Hematopoietic multipotent progenitor cell treated with erythropoietin and hydrocortisone succinate and interleukin-3 and kit ligand, for 15 days (in vitro differentiated cells): Measurements from ENCODE around the gene AGAP1.
"Not testable (repeated sequence)": the region's sequence is repeated elsewhere in the genome, so short reads cannot be mapped to it uniquely, and the experiment has no call there.

Experiments
- DNase-seq: peaks from one replicate; pipeline ENCODE4 v3.0.0-alpha.2; 2015; ENCODE audit warnings: low spot score

The AGAP1 gene

DNA sequence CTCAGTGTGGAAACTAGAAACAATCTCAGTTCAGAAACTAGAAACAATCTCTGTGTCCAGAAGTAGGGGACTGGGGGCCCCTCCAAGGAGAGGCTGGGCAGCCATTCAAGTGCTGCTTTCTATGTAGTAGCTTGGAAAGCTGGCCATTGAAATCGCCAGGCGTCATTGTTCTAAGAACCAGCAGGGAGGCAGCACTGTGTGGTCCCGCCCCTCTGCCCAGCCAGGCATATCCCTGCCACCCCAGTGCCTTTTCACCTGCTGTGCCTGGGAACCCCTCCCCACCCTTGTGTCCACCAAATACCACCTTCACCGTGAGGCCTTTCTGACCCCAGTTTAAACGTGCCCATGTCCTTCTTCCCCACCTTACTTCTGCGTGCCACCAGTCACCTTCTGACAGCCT lies 452.7 kb downstream of the AGAP1 start:
- DNase-seq, result no peak

DNA sequence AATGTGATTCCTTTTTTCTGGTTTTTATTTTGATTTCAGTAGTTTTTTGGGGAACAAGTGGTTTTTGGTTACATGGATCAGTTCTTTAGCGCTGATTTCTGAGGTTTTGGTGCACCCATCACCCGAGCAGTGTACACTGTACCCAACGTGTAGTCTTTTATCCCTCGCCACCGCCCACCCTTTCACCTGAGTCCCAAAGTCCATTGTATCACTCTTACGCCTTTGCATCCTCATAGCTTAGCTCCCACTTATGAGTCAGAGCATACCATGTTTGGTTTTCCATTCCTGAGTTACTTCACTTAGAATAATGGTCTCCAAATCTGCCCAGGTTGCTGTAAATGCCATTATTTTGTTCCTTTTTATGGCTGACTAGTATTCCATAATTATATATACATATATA lies 453.2 kb downstream of the AGAP1 start:
- not testable (repeated sequence) for DNase-seq

DNA sequence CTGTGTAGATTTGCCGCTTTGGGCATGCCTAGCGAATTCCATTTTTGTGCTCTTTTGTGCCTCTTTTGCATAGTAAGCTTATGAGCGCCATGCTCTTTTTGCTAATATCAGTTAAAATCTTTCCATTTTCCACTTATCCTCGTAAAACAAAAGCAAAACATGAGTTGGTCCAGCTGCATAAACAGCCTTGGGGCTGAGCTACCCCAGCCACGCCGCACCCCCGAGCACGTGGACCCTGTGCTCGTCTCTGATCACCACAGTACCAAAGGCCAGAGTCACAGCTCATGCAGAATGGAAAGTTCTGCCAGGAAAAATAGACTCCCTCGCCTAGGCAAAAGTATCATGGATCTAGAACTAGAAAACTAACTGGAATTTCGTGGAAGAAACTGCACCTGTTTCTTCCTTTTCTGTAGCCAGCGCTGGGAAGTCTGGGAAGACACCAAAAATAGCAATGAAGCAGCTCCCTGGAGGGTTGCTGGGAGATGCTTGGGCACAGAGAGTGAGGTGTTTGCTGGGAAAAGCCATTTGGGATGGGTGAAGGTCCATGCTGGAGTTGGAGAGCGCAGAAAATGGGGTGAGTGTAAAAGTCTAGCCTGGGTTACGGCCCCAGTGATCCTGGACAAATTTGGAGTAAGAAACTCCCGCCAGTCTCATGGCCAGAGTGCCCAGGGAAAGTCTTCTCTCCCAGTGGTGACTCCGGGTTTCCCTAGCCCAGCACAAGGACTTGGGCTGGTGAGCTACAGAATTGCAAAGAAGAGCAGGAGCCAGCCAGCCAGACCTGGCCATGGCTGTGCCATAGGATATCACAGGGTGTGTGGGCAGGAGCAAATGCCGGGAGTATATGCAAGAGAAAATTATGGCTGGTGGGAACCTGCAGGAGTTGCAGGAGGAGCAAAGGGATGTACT lies 456.0 kb downstream of the AGAP1 start:
- DNase-seq, result no peak

DNA sequence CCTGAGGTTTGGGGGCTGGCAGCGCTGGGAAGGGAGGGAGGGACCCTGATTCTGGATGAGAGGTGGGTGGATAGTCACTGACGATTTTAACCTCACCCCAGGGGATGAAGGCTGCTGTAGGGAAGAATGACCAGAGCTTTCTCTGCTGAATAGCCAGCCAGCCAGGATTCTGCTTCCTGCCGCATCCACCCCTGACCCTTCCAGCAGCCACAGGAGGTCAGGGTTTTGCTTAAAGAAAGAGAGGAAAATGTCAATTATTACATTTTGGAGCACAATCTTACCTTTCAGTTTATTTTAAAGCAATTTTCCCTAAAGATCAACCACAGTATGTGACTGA lies 456.6 kb downstream of the AGAP1 start:
- no peak for DNase-seq

DNA sequence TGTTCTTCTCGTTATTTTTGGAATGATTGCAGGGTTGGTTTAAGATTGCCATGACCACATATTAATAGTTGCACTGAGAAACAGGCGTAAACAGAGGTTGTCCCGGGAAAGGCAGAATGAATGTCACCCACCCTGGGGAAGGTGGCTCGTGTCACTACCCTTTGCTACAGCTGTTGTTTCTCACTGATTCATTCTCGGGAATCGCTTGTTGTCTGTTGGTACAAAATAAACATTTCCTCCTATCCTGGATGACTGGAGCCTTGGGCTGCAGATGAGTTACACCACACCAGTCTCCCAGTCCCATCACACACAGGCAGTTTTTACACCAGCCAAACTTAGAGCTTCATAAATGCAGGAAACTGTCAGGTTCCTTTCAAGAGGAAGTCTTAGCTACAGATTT lies 457.6 kb downstream of the AGAP1 start:
- no peak for DNase-seq

DNA sequence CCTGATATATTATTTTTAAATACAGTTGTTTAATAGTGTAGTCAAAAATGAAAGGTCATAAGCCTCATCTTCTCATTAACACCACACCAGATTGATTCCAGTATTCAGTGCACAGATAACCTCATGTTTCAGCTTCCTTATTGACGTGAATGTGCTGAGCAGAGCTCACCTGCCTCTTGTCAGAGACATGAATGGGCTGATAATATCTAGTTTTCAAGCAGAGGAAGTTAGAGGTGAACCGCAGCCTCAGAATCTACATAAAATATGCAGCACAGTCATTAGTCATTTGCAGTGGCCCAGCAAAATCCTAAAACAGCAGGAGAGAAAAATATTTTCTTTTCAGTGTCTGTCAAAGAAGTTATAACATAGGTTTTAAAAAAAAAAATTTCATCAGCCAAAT lies 458.1 kb downstream of the AGAP1 start:
- DNase-seq, result no peak

DNA sequence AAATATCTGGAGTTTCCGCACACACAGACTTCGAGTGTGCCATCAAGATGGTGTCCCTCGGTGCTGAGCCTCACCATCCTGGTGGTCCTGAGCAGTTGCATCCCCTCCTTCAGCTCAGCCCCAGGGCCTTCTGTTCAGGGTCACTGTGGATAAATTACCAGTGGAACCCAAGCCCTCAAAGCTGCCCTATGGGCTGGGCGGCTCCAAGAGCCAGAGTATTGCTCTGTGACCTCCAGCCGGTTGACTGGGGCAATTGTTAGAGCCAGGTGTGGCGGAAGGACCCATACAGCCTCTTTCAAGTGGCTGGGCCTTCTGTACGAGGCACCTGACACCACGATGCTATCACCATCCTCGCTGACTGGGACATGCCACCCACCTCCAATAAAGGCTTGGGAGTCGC lies 458.9 kb downstream of the AGAP1 start:
- DNase-seq, result no peak

DNA sequence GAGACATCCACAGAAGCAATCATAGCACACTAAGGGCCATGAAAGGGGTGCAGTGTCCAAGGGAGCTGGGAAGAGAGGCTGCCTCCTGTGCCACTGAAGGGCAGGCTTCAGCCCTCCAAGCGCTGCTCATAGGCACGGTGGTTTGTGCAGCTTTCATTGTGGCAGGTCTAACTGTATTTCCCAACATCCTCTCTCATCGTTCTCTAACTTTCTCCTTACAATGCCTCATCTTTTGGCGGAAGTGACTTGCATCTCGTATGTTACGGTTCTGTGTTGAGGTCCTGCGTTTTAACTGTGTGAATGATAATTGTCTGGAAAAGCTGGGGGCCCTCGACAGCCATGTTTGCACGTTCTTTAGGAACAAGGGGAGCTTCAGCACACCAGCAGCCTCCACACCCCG lies 460.4 kb downstream of the AGAP1 start:
- no peak for DNase-seq

DNA sequence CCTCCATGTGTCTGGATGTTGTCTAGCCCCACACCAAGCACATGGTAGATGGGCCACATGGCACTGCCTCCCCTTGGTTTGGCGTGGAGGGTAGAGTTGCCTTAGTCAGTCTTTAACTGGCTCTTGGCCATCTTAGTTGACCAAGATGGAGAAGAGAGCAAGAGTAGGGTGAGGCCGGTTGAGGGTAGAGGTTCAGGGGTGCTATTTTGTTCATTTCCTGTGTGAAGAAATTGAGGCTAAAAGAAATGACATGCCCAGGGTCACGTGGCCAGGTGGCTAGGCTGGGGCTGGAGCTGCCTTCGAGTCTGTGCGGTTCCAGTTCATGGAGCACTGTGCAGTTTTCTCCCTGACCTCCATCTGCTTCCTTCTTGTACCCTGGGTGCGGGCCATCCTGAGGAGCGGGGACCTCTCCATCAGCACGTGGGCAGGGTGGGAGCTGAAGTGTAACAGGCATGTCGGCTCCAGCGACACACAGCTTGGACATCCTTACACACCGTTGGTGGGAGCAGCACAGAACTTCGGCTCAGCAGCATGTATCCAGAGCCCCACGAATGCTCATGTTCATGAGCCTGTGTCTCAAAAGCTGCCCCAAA lies 461.1 kb downstream of the AGAP1 start:
- DNase-seq, result no peak

DNA sequence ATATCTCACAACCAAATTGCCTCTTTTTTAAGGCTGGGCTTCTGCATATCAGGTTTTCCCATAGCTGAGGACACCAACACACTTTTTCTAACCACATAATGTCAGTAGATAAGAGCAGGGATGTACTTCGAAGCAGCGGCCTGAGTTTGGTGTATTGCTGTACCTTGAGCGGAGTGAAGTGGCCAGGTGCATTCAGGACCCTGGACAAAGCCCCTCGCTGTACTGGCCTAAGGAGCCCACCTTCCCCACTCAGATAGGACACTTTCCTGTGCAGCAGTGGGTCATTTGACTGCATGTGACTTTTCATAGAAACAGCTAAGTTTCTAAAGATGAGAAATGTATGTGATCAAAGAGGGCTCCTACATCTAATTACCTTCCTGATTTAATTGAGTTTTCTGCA lies 461.8 kb downstream of the AGAP1 start:
- no peak for DNase-seq

DNA sequence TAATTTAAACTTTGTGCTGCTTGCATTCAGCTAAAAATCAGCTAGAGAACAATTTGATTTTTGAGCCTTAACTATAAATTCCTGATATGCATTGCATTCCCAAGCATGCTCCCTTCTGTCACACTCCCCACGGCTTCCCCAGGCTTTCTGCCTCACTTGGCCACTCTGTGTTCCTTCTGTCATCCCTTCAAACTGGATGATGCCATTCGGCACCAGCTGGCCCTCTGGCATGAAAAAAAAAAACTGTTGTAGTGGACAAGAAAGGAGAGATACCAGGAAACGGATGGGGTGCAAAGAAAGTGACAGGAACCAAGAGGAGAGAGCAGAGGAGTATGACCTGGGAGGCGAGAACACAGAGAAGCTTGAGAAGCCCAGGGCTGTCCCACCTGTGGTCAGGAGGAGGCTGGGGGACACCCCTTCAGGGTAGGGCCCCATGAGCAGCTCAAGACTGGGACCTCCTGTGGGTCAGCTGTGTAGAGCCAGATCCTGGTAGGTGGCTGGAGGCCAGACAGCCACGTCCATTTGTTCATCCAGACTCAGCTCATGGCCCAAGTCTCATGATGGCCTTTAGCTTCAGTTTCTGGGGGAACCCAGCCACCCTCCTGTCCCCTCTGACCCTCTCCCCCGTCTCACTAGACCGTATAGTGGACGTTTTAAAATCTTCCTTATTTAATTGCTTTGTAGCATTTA lies 462.6 kb downstream of the AGAP1 start:
- DNase-seq, result no peak

DNA sequence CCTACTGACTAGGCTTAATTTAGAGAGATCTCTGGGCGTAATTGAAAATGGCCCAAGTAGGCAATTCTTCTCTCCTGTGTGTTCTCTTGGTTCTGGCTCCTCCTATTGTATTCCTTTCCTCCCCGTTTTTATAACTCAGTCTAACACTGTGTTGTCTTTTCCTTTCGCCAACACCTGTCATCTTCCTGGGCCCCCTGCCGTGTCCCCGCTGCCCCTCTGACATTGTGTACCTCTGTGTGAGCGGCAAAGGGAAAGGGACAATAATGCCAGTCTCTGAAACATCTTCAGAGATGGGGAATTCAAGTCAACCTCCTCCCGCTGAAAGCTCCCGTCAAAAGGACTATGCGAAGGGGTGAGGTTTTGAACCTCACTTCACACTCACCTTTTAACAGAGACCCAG lies 463.4 kb downstream of the AGAP1 start:
- DNase-seq, result no peak

DNA sequence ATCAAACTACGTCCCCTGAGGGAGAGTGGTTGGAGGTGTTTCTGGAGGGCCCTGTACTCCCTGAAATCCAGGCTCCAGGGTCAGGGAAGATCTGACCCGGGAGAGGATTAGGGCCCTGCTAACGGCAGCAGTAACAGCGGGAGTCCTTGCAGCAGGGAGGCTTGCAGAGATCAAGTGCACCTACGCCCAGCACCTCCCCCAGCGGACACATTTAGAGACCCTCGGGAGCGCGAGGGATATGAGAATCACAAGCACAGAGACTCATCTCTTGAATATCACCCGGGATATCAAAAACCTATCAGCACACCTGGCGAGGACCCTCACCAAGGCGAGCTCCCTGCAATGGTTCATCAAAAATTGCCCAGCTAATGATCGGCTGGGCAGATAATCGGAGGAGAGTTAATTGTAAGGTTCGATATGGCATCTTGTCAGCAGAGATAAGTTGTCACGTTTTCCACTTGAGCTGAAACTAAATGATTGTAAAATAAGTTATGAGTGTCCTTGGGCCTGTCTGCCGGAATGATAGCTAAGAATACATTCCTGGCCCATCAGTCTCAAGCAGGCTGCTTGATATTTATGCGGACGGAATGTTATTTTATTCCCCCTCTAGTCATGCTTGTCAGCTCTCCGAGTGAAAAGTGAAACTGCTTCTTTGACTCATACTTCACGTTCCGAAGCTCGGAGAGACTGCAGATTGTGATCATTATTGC lies 464.5 kb downstream of the AGAP1 start:
- DNase-seq, result no peak

DNA sequence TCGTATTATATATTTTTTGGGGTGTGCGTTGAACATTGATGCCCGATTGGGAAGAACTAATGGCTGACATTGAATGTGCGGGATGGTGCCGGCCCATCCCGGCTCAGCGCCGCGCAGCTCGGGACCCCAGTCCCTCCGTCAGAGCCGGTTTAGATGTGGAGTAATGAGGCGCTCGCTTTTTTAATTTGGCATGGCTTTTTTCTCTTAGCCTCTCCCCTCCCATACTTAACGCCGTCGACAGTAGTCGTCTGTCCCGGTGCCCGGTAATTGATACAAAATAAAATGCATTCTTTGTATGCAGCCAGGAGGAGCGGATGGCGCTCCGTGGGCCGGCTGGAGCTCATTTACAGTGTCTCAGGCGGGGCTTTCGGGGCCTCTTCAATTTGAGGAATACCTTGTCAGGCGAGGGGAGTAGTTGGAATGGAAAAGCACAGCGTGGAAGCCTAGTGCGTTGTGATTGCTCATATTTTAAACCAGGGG lies 465.1 kb downstream of the AGAP1 start:
- no peak for DNase-seq

DNA sequence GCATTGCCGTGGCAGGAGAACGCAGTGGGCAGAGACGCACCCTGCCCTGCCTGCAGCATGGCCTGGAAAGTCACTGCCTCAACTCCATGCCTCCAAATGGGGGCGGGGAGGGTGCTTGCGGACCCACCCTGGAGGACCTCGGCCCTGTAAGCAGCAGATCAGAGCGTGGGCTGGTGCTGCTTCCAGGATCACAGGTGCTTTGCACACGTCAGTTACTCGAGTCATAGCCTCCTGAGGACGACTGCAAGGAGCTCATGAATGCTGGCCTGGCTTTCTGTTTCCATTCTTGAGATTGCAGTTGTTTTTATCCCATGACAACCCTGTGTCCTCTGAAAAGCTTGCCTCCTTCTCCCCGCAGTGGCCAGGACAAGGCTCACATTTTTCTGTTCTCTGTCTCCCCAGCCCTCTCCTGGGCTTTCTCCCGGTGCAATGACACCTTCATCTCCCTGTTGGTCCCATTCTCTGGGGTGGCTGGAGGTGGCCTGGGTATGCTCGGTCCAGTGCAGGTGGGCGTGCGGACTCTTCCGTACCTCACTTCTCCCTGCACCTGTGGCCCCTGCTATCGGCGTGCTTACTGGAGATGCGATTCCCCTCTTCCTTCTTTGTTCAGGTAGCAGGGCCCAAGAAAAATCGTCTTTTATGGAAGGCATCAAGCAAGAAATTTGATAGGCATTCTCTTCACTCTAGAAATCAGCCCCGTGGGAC lies 466.3 kb downstream of the AGAP1 start:
- no peak for DNase-seq

DNA sequence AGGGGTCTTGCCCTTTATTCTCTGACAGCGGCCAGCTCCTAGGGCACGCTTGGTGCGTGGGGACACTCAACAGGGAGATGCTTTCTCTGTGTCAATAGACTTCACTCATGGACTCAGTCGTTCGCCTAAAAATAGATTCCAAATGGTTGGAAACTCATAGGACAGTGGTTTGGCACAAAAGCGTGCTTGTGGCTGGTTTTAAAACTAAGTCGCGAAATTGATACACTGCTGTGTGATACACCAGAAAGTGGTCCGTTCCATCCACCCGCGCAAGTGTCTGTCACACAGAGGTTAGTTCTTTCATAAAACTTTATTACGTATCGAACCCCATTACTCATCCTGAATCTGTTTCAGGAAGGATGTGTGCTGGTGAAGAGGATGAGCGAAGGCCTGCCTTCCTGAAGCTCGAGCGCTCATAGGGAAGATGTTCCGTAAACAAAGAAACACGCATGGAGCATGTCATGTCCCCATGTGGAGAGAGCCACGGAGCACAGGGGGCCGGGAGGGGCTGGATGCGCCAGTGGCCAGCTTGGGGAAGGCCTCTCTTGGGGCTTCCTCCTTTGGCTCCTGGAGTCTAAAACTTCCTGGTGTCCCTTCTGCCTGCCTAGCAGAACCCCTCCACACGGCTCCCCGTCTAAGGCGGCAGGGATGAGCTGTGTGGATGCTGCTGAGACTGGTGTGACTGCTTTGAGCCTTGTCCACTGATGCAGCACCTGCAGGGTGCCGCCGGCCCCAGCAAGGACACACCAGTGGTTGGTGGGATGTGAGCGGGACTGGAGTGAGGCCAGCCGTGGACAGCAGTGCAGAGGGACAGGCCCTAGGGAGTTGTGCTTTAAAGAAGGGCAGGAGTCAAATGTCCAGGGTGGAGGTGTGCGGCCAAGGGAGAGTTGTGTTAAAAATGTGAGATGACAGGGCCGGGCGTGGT lies 467.1 kb downstream of the AGAP1 start:
- DNase-seq, result no peak

DNA sequence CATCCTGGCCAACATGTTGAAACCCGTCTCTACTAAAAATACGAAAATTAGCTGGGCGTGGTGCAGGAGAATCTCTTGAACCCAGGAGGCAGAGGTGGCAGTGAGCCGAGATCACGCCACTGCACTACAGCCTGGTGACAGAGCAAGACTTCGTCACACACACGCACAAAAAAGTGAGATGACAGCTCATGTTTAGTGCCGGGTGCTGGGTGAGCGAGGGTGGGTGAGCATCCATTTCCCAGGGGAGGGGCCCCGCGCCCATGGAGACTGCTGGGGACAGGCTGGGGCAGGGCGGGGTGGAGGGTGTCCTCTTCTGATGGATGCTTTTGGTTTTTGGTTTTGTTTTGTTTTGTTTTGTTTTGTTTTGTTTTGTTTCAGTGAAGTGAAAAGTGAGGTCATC lies 467.9 kb downstream of the AGAP1 start:
- no peak for DNase-seq

DNA sequence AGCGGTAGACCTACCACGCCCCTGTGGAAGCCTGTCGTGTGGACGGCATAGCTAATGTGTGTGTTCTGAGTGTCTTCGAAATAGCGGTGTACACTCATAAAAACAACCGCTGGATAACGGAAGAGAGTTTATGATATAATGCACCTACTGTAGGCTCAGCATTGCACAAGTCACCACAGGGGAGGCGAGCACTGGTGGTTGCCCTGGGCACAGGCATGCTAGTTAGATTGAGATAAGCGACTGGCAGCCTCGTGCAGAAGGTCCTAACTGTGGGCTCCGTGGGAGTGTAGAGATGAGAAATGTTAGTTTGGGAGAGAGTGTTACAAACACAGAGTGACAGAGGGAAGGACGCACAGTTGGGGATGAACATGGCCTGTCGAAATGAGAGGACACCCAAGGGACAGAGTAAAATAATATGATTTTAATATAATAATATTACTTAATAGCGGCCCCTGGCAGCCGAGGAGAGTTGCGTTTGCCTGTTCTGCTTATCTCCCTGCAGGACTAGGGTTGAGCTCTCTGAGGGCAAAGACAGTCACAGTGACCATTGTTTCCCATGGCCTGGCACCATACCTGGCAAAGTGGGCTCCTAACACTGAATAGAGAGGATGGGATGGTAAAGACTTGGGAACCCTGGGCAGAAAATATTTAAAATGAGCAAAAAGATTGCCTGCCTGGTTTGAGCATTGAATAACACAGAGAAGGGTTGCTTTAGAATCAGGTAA lies 470.2 kb downstream of the AGAP1 start:
- no peak for DNase-seq

DNA sequence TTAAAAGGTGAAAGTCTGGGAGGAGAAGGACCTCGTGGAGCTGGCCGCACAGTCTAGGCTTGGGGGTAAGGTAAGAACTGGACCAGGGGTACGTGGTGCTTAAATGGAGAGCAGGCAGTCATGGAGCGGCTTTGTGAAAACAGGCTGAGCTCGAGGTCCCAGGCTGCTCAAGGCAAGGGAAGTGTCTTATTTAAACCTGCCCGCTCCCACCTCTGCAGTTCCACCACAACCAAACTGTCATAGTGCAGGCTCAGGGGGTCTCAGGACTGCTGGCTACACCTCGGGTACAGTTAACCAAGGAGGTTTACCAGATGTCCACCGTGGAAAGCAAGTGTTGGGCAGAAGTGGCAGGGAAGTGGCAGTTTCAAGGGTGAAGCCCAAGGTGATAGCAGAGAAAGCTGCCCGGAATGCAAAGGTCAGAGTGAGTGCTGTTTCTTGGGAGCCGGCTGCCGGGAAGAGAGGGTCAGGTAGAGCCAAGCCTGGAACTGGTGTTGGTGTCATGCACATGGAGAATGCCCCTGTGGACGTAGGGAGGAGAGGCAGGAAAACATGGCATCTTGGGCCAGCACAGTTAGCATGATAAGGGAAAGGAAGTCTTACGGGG lies 471.0 kb downstream of the AGAP1 start:
- no peak for DNase-seq

DNA sequence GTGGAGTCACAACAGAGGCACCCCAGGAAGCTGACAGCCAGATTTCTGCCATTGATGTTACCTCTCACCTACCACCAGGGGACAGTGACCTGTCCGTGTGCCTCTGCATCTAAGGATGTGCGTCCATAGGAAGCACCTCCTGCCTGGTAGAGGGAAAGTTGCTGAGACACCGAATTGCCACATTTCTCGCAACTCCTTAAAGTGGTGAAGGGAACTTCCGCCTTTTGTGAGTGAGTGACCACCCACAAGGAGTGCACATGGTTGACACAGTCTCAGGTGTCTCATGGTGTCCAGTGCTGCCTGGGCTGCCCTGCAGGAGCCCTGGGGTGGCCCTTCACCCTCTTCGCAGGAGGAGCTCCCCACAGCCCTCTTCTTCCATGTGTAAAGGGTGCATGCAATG lies 472.6 kb downstream of the AGAP1 start:
- no peak for DNase-seq
